ENCODE data around the gene NEU2.

Gene NEU2

DNA sequence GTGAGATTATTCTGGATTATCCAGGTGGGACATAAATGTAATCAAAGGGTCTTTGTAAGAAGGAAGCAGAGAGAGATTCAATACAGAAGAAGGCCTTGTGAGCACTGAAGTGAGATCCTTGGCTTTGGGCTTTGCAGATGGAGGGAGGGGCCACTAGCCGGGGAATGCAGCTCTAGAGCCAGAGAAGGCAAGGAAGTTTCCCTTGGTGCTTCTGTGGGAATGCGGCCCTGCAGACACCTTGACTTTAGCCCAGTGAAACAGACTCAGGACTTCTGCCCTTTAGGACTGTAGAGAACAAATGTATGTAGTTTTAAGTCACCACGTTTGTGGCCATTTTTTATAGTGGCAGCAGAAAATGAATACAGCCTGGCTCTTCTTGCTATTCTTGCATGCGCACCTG lies 8.1 kb downstream of the NEU2 start:
- Histone ChIP-seq H3K4me1 (ENCODE audit: insufficient read depth, low read length, poor library complexity, severe bottlenecking) (no peaks in the 10 kb centered on the region), H3K36me3 (ENCODE audit: insufficient read depth, low read length) (no peaks in the 10 kb centered on the region), H4K20me1 (ENCODE audit: insufficient read depth, low read length, poor library complexity, severe bottlenecking) (no peaks in the 10 kb centered on the region), H3K9ac (ENCODE audit: low read depth, low read length, poor library complexity, severe bottlenecking) (no peak overlapping the region), H3K79me2 (ENCODE audit: insufficient read depth, low read length) (no peaks in the 10 kb centered on the region), H3K9me3 (ENCODE audit: insufficient read depth, low read depth, low read length) (no peaks in the 10 kb centered on the region), H3K9me2 (replicated peaks; ENCODE audit: low read depth, low read length) (no peaks in the 10 kb centered on the region), H3K27me3 (ENCODE audit: insufficient read depth, low read length, poor library complexity, severe bottlenecking) (no peaks in the 10 kb centered on the region), H3F3A (ENCODE audit: low read depth) (no peaks in the 10 kb centered on the region), H3K4me3 (ENCODE audit: low read length, poor library complexity, severe bottlenecking) (no peak overlapping the region), H2AFZ (ENCODE audit: low read length) (no peak overlapping the region), H3K4me2 (ENCODE audit: low read depth, low read length, poor library complexity, severe bottlenecking) (no peak overlapping the region)
- TF ChIP-seq, protein P1, sequence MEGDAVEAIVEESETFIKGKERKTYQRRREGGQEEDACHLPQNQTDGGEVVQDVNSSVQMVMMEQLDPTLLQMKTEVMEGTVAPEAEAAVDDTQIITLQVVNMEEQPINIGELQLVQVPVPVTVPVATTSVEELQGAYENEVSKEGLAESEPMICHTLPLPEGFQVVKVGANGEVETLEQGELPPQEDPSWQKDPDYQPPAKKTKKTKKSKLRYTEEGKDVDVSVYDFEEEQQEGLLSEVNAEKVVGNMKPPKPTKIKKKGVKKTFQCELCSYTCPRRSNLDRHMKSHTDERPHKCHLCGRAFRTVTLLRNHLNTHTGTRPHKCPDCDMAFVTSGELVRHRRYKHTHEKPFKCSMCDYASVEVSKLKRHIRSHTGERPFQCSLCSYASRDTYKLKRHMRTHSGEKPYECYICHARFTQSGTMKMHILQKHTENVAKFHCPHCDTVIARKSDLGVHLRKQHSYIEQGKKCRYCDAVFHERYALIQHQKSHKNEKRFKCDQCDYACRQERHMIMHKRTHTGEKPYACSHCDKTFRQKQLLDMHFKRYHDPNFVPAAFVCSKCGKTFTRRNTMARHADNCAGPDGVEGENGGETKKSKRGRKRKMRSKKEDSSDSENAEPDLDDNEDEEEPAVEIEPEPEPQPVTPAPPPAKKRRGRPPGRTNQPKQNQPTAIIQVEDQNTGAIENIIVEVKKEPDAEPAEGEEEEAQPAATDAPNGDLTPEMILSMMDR (conservative IDR thresholded peaks at IDR 0.05; ENCODE audit: low read length) = no peak
- no peak for TF ChIP-seq EZH2phosphoT487 (IDR thresholded peaks at IDR 0.05; ENCODE audit: borderline replicate concordance)

DNA sequence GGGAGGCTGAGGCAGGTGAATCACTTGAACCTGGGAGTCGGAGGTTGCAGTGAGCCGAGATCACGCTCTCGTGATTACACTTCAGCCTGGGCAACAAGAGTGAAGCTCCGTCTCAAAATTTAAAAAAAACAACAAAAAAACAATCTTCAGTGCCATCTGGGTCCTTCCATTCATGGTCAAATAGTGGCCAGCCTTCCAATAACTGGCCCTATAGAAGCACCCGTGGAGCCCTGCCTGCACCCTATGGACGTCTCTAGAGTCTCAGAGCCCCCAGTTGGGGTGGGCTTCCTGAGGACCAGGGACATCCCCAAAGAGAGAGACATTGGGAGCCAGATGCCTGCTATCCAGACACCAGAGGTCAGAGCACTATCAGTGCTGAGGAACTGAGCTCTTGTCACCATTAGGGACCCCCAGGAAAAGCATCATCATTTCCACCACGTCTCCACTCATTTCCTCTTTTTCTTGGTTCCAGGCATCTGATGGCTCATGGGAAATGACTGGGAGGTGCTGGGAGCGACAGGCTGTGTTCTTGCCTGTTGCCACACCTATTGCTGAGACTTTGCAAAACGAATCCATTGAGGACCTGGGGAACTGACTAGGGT lies 9.4 kb downstream of the NEU2 start:
- H4K20me1 ChIP-seq (ENCODE audit: insufficient read depth, low read length, poor library complexity, severe bottlenecking) = no peaks in the 10 kb centered on the region
- no peak overlapping the region for H3K4me3 ChIP-seq (ENCODE audit: low read length, poor library complexity, severe bottlenecking)
- TF ChIP-seq, protein P1 (conservative IDR thresholded peaks at IDR 0.05; ENCODE audit: low read length) = no peak
- no peak for TF ChIP-seq EZH2phosphoT487 (IDR thresholded peaks at IDR 0.05; ENCODE audit: borderline replicate concordance)
- H3F3A ChIP-seq (ENCODE audit: low read depth) = no peaks in the 10 kb centered on the region
- no peaks in the 10 kb centered on the region for H3K79me2 ChIP-seq (ENCODE audit: insufficient read depth, low read length)
- no peaks in the 10 kb centered on the region for H3K9me3 ChIP-seq (ENCODE audit: insufficient read depth, low read depth, low read length)
- H3K9me2 ChIP-seq (replicated peaks; ENCODE audit: low read depth, low read length) = no peaks in the 10 kb centered on the region
- no peak overlapping the region for H3K4me2 ChIP-seq (ENCODE audit: low read depth, low read length, poor library complexity, severe bottlenecking)
- H3K36me3 ChIP-seq (ENCODE audit: insufficient read depth, low read length) = no peaks in the 10 kb centered on the region
- H3K27me3 ChIP-seq (ENCODE audit: insufficient read depth, low read length, poor library complexity, severe bottlenecking) = no peaks in the 10 kb centered on the region
- no peaks in the 10 kb centered on the region for H3K4me1 ChIP-seq (ENCODE audit: insufficient read depth, low read length, poor library complexity, severe bottlenecking)
- no peak overlapping the region for H3K9ac ChIP-seq (ENCODE audit: low read depth, low read length, poor library complexity, severe bottlenecking)
- H2AFZ ChIP-seq (ENCODE audit: low read length) = no peak overlapping the region

- no peak overlapping the region for H3K4me2 ChIP-seq (ENCODE audit: low read depth, low read length, poor library complexity, severe bottlenecking)
- no peak overlapping the region for H3K9ac ChIP-seq (ENCODE audit: low read depth, low read length, poor library complexity, severe bottlenecking)
- H3F3A ChIP-seq (ENCODE audit: low read depth) = no peaks in the 10 kb centered on the region
- H3K9me3 ChIP-seq (ENCODE audit: insufficient read depth, low read depth, low read length) = no peaks in the 10 kb centered on the region
- H3K27me3 ChIP-seq (ENCODE audit: insufficient read depth, low read length, poor library complexity, severe bottlenecking) = no peaks in the 10 kb centered on the region
- H3K4me1 ChIP-seq (ENCODE audit: insufficient read depth, low read length, poor library complexity, severe bottlenecking) = no peaks in the 10 kb centered on the region
- H2AFZ ChIP-seq (ENCODE audit: low read length) = no peak overlapping the region
- no peaks in the 10 kb centered on the region for H3K9me2 ChIP-seq (replicated peaks; ENCODE audit: low read depth, low read length)
- no peaks in the 10 kb centered on the region for H4K20me1 ChIP-seq (ENCODE audit: insufficient read depth, low read length, poor library complexity, severe bottlenecking)
- TF ChIP-seq EZH2phosphoT487 (IDR thresholded peaks at IDR 0.05; ENCODE audit: borderline replicate concordance) = no peak
- TF ChIP-seq, protein P1 (conservative IDR thresholded peaks at IDR 0.05; ENCODE audit: low read length) = no peak
- no peaks in the 10 kb centered on the region for H3K36me3 ChIP-seq (ENCODE audit: insufficient read depth, low read length)
- no peak overlapping the region for H3K4me3 ChIP-seq (ENCODE audit: low read length, poor library complexity, severe bottlenecking)
- no peaks in the 10 kb centered on the region for H3K79me2 ChIP-seq (ENCODE audit: insufficient read depth, low read length)
These were observed 10.1 kb downstream of the NEU2 start for GRCh38 chr2:233042549-233042948.

All from Loucy (cell line).